SU-DHL-6 (cell line): Measurements from ENCODE around the gene CARD10.

Experiments used
- H2AFZ ChIP-seq: fragments of 200-600 bp; sonication (generic); 2 replicates; pipeline ENCODE4 v1.6.1; 2014; ENCODE audit warnings: low read depth, mild to moderate bottlenecking, moderate library complexity, mixed read lengths, antibody characterized with exemption, low read length; ENCODE audit not compliant: severe bottlenecking
- H3F3A ChIP-seq: fragments of 200-600 bp; shearing (Covaris generic); 2 replicates; pipeline ENCODE4 v1.6.0; 2016; ENCODE audit warnings: antibody characterized with exemption, mild to moderate bottlenecking; ENCODE audit not compliant: insufficient read depth
- H3K27ac ChIP-seq: fragments of 200-600 bp; sonication (generic); 2 replicates; pipeline ENCODE4 v1.5.1; 2016; ENCODE audit warnings: low read depth, mild to moderate bottlenecking, low read length, moderate library complexity, mixed read lengths
- H3K27me3 ChIP-seq: fragments of 200-600 bp; sonication (generic), shearing (Covaris generic); 2 replicates; pipeline ENCODE4 v1.6.0; 2014; ENCODE audit warnings: mild to moderate bottlenecking, low read length
- H3K36me3 ChIP-seq: fragments of 200-600 bp; sonication (generic); 2 replicates; pipeline ENCODE4 v1.6.1; 2014; ENCODE audit warnings: mild to moderate bottlenecking, low read length, mixed read lengths
- H3K4me2 ChIP-seq: fragments of 300-600, 200-600 bp; shearing (Covaris generic), sonication (generic); 2 replicates; pipeline ENCODE4 v1.6.0; 2014; ENCODE audit warnings: low read length, low read depth, mild to moderate bottlenecking; ENCODE audit not compliant: poor library complexity, severe bottlenecking
- H3K4me3 ChIP-seq: fragments of 200-600 bp; sonication (generic); 2 replicates; pipeline ENCODE4 v1.5.1; 2014; ENCODE audit warnings: antibody characterized with exemption, low read length, mild to moderate bottlenecking, mixed read lengths; ENCODE audit not compliant: insufficient read depth, poor library complexity, severe bottlenecking
- H3K79me2 ChIP-seq: fragments of 200-600 bp; sonication (generic); 2 replicates; pipeline ENCODE4 v1.6.1; 2014; ENCODE audit warnings: mild to moderate bottlenecking, low read length, moderate library complexity; ENCODE audit not compliant: insufficient read depth
- H3K9ac ChIP-seq: fragments of 200-600 bp; sonication (generic); 2 replicates; pipeline ENCODE4 v1.7.0; 2014; ENCODE audit warnings: mild to moderate bottlenecking, low read length
- H3K9me2 ChIP-seq: fragments of 200-600 bp; sonication (generic); replicated peaks from 2 replicates; pipeline ENCODE4 v1.6.1; 2014; ENCODE audit warnings: low read length; ENCODE audit not compliant: insufficient read depth
- H3K9me3 ChIP-seq: fragments of 200-600 bp; sonication (generic); 2 replicates; pipeline ENCODE4 v1.6.1; 2014; ENCODE audit warnings: low read length, mixed read lengths; ENCODE audit not compliant: insufficient read depth
- H4K20me1 ChIP-seq: fragments of 200-600 bp; sonication (generic); 2 replicates; pipeline ENCODE4 v1.6.1; 2014; ENCODE audit warnings: low read depth, mild to moderate bottlenecking, antibody characterized with exemption, low read length, moderate library complexity, mixed read lengths
- EZH2phosphoT487 ChIP-seq: fragments of 200-600 bp; sonication (generic), shearing (Covaris generic); conservative IDR thresholded peaks from 2 replicates; pipeline ENCODE4 v1.6.1; 2018; ENCODE audit warnings: mild to moderate bottlenecking, antibody characterized with exemption, low read length, moderate library complexity, mixed read lengths
- TF ChIP-seq, protein P1 (sequence below): fragments of 200-600 bp; sonication (generic); IDR thresholded peaks from one replicate; pipeline ENCODE4 v1.5.1; 2017; ENCODE audit warnings: antibody characterized with exemption, mild to moderate bottlenecking, low read length, moderate library complexity; ENCODE audit not compliant: insufficient read depth, poor library complexity, severe bottlenecking

The CARD10 gene

DNA sequence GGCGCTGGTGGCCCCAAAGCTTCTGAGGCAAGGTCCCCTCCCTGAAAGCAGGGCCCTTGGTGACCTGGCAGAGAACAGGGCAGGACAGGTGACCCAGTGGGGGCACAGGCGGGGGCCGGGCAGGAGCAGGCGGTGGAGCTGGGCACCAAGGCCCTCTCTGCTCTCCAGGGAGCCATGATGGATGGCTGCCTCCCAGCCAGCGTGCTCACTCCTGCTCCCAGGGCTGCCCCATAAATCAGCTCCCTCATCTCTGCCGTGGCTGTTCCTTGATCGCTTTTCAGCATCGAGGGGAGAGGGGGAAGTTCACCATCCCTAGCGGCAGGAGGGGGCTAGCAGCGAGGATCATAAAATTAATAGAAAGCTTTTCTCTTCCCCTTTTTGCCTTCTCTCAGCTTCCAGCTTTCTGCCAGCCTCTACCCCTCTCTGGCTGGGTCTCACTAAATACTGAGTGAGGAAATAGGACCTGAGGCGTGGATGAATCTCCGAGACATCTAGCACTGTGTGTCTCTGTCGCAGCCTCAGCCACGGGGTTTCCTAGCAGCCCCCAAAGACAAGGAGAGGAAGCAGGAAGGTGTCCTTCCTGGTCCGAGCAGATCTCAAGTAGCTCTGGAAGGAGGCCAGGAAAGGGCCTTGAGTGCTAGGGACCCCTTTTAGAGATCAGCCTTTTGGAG lies 69.7 kb downstream of the CARD10 start:
- no peaks in the 10 kb centered on the region for H3F3A ChIP-seq
- H2AFZ ChIP-seq: no peak overlapping the region
- H3K9ac ChIP-seq: no peak overlapping the region
- no peaks in the 10 kb centered on the region for H3K79me2 ChIP-seq
- no peak overlapping the region for H3K27ac ChIP-seq
- no peaks in the 10 kb centered on the region for H3K9me3 ChIP-seq
- H3K4me3 ChIP-seq: no peak overlapping the region
- H3K9me2 ChIP-seq: no peaks in the 10 kb centered on the region
- TF ChIP-seq, protein P1, sequence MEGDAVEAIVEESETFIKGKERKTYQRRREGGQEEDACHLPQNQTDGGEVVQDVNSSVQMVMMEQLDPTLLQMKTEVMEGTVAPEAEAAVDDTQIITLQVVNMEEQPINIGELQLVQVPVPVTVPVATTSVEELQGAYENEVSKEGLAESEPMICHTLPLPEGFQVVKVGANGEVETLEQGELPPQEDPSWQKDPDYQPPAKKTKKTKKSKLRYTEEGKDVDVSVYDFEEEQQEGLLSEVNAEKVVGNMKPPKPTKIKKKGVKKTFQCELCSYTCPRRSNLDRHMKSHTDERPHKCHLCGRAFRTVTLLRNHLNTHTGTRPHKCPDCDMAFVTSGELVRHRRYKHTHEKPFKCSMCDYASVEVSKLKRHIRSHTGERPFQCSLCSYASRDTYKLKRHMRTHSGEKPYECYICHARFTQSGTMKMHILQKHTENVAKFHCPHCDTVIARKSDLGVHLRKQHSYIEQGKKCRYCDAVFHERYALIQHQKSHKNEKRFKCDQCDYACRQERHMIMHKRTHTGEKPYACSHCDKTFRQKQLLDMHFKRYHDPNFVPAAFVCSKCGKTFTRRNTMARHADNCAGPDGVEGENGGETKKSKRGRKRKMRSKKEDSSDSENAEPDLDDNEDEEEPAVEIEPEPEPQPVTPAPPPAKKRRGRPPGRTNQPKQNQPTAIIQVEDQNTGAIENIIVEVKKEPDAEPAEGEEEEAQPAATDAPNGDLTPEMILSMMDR: no peak
- no peak for TF ChIP-seq EZH2phosphoT487
- H4K20me1 ChIP-seq: no peaks in the 10 kb centered on the region
- no peaks in the 10 kb centered on the region for H3K36me3 ChIP-seq
- no peaks in the 10 kb centered on the region for H3K27me3 ChIP-seq
- H3K4me2 ChIP-seq: no peak overlapping the region

DNA sequence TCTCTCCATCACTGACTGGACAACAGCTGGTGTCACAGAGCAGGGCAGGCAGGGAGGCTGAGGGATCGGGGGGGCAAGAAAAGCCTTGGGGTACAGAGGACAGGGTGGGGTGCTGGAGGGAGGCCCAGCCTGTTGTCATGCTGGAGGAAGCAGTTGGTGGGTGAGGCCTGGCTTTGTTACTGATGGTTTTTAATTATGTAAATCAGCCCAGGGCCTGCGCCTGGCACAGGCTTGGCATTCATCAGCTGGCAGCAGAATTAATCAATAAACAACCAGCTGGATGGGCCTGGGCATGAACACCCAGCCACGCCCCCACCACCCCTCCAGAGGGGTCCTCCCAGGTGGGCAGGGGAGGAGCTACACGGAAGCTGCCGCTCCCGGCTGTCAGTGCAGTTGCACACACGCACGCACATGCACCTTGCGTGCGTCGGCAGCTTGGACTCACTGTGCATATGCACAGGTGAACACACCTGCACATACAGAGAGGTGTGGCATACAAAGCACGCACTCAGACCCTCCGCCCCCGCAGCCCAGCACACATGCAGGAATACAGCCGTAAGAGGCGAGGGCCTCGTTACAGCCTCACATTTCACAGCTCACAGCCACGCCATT lies 70.6 kb downstream of the CARD10 start:
- Histone ChIP-seq H3K36me3 (no peaks in the 10 kb centered on the region), H2AFZ (no peak overlapping the region), H3K9me3 (no peaks in the 10 kb centered on the region), H4K20me1 (no peaks in the 10 kb centered on the region), H3K9ac (no peak overlapping the region), H3K27ac (no peak overlapping the region), H3K79me2 (no peaks in the 10 kb centered on the region), H3K4me2 (no peak overlapping the region), H3F3A (no peaks in the 10 kb centered on the region), H3K9me2 (no peaks in the 10 kb centered on the region), H3K4me3 (no peak overlapping the region), H3K27me3 (no peaks in the 10 kb centered on the region)
- TF ChIP-seq EZH2phosphoT487: no peak
- TF ChIP-seq, protein P1: no peak

DNA sequence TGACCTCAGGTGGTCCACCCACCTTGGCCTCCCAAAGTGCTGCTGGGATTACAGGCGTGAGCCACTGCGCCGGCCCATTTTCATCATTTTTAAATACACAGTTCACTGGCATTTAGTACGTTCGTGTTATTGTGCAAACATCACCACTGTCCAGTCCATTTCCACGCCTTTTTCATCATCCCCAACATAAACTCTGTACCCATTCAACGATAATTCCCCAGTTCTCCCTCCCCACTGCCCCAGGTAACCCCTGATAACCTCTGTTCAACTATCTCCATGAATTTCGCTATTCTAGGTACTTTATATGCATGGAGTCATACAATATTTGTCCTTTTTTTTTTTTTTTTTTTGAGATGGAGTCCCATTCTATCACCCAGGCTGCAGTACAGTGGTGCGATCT lies 73.7 kb downstream of the CARD10 start:
- Histone ChIP-seq H3K4me2 (no peak overlapping the region), H3F3A (no peaks in the 10 kb centered on the region), H4K20me1 (no peaks in the 10 kb centered on the region), H3K27ac (no peak overlapping the region), H3K9me2 (no peaks in the 10 kb centered on the region), H2AFZ (no peak overlapping the region), H3K36me3 (no peaks in the 10 kb centered on the region), H3K9me3 (no peaks in the 10 kb centered on the region), H3K79me2 (no peaks in the 10 kb centered on the region), H3K27me3 (no peaks in the 10 kb centered on the region), H3K9ac (no peak overlapping the region), H3K4me3 (no peak overlapping the region)
- TF ChIP-seq EZH2phosphoT487: no peak
- TF ChIP-seq, protein P1: no peak
